Neural crest cell (in vitro differentiated cells): ENCODE measurements around the gene UBE3C. TPM values are rescaled to one million over a fixed set of nuclear protein-coding genes. Genes with fewer than 3 reads are reported as not detected.

Source experiments
- DNase-seq: peaks from one replicate; pipeline ENCODE4 v3.0.0; 2021; ENCODE audit warnings: low read depth, mixed read lengths, low spot score
- H3K27ac Mint-ChIP-seq: one replicate; pipeline ENCODE4 v1.8.0; 2021; ENCODE audit warnings: mild to moderate bottlenecking, mixed read lengths; ENCODE audit not compliant: unreplicated experiment
- H3K27me3 Mint-ChIP-seq: 2 replicates; pipeline ENCODE4 v1.8.0; 2021; ENCODE audit warnings: low read depth, mild to moderate bottlenecking, mixed read lengths
- H3K36me3 Mint-ChIP-seq: 2 replicates; pipeline ENCODE4 v1.8.0; 2021; ENCODE audit warnings: low read depth, mild to moderate bottlenecking, mixed read lengths
- H3K4me1 Mint-ChIP-seq: 2 replicates; pipeline ENCODE4 v1.8.0; 2021; ENCODE audit warnings: mixed read lengths
- H3K4me3 Mint-ChIP-seq: one replicate; pipeline ENCODE4 v1.8.0; 2021; ENCODE audit warnings: mild to moderate bottlenecking, mixed read lengths
- H3K9me3 Mint-ChIP-seq: 2 replicates; pipeline ENCODE4 v1.8.0; 2021; ENCODE audit warnings: mixed read lengths
- CTCF ChIP-seq: fragments of 200-600 bp; sonication (generic); conservative IDR thresholded peaks from 2 replicates; pipeline ENCODE4 v1.5.0; 2021; ENCODE audit warnings: antibody characterized with exemption, mild to moderate bottlenecking
- total RNA-seq: library from RNA; stranded (reverse); gene quantifications from 2 replicates; pipeline ENCODE4 v1.2.1, GENCODE V29; 2021

The UBE3C gene
- total RNA-seq, 1 donor from 2014 or later = 46.8 TPM

GRCh38 chr7:157238087-157238486 lies 99.4 kb downstream of the UBE3C start:
- no peak overlapping the region for H3K27ac Mint-ChIP-seq
- TF ChIP-seq CTCF = peak; percentile 29
- H3K9me3 Mint-ChIP-seq = no peaks in the 10 kb centered on the region
- H3K27me3 Mint-ChIP-seq = no peaks in the 10 kb centered on the region
- H3K36me3 Mint-ChIP-seq = peaks cover 32% of the 10 kb centered on the region
- DNase-seq = peak; percentile 6
- H3K4me1 Mint-ChIP-seq = no peaks in the 10 kb centered on the region
- no peak overlapping the region for H3K4me3 Mint-ChIP-seq

- Mint-ChIP-seq H3K9me3 (no peaks in the 10 kb centered on the region), H3K27ac (no peak overlapping the region), H3K4me1 (no peaks in the 10 kb centered on the region), H3K27me3 (no peaks in the 10 kb centered on the region), H3K36me3 (peaks cover 30% of the 10 kb centered on the region), H3K4me3 (no peak overlapping the region)
- TF ChIP-seq CTCF = no peak
- no peak for DNase-seq
Observed at GRCh38 chr7:157239571-157240270, 101.0 kb downstream of the UBE3C start.

- no peak for DNase-seq
- H3K4me1 Mint-ChIP-seq = no peaks in the 10 kb centered on the region
- no peaks in the 10 kb centered on the region for H3K9me3 Mint-ChIP-seq
- no peak for TF ChIP-seq CTCF
- H3K27ac Mint-ChIP-seq = no peak overlapping the region
- H3K27me3 Mint-ChIP-seq = no peaks in the 10 kb centered on the region
- H3K4me3 Mint-ChIP-seq = no peak overlapping the region
- H3K36me3 Mint-ChIP-seq = peaks cover 30% of the 10 kb centered on the region
Observed at GRCh38 chr7:157241631-157242030, 102.9 kb downstream of the UBE3C start.

- DNase-seq = no peak
- Mint-ChIP-seq H3K4me1 (no peaks in the 10 kb centered on the region), H3K9me3 (no peaks in the 10 kb centered on the region), H3K27ac (no peak overlapping the region), H3K27me3 (no peaks in the 10 kb centered on the region), H3K36me3 (peaks cover 21% of the 10 kb centered on the region), H3K4me3 (no peak overlapping the region)
- no peak for TF ChIP-seq CTCF
Observed at GRCh38 chr7:157244516-157245294, 106.0 kb downstream of the UBE3C start.

GRCh38 chr7:157246052-157246451 lies 107.3 kb downstream of the UBE3C start:
- DNase-seq = no peak
- H3K9me3 Mint-ChIP-seq = no peaks in the 10 kb centered on the region
- no peak overlapping the region for H3K4me3 Mint-ChIP-seq
- TF ChIP-seq CTCF = no peak
- H3K36me3 Mint-ChIP-seq = peaks cover 17% of the 10 kb centered on the region
- H3K27me3 Mint-ChIP-seq = no peaks in the 10 kb centered on the region
- H3K27ac Mint-ChIP-seq = no peak overlapping the region
- no peaks in the 10 kb centered on the region for H3K4me1 Mint-ChIP-seq
